Right cardiac atrium (tissue), 5 donors: ENCODE results near the gene POGZ. TPM values are rescaled to one million over a fixed set of nuclear protein-coding genes. Genes with fewer than 3 reads are reported as not detected.

Experiments
- ATAC-seq, 2 donors: fragments of 200-7000 bp; cut with Tn5 transposase; one replicate each; pipeline versions ENCODE4 v1.8.0 to v1.9.1; 2020; ENCODE audit warnings: moderate library complexity in 2 of 2, mild to moderate bottlenecking in 1 of 2
- DNase-seq, 3 donors: peaks; one replicate each; pipeline ENCODE4 v3.0.0-alpha.2; 2020
- H3K27ac ChIP-seq: one replicate; pipeline ENCODE4 v1.5.1; 2013; ENCODE audit warnings: mild to moderate bottlenecking, low read length, control low read depth, moderate library complexity
- H3K27me3 ChIP-seq: one replicate; pipeline ENCODE4 v1.6.1; 2013; ENCODE audit not compliant: control insufficient read depth, insufficient read depth
- H3K4me1 ChIP-seq: one replicate; pipeline ENCODE4 v1.6.1; 2013; ENCODE audit warnings: low read length; ENCODE audit not compliant: control insufficient read depth, insufficient read depth
- H3K4me3 ChIP-seq: one replicate; pipeline ENCODE4 v1.5.1; 2013; ENCODE audit warnings: low read length, control low read depth
- H3K9me3 ChIP-seq: one replicate; pipeline ENCODE4 v1.6.1; 2013; ENCODE audit warnings: low read length; ENCODE audit not compliant: control insufficient read depth
- WGBS: extraction: QIAGEN DNeasy Blood & Tissue Kit; methylation state at CpG from one replicate; pipeline ENCODE4 v1.1.7; 2013; 5-methylcytosine and 5-hydroxymethylcytosine counted together
- intact Hi-C, 4 donors: fragments of 100-400 bp; cut with DNase I; formaldehyde crosslinking; loops; one replicate each; pipeline versions ENCODE4 v1.11.0 to v1.14.0; 2022 to 2023
- polyA plus RNA-seq: library from polyadenylated mRNA; stranded (reverse); fragments of 200-250 nt; gene quantifications from one replicate; pipeline ENCODE4 v1.2.3, GENCODE V29; 2013
- total RNA-seq, 4 donors: library from RNA; stranded (reverse); fragmentation: NEBNext Ultra II Directional; extraction: Animal tissue kit (Norgen Biotek cat#: 25700); gene quantifications; one replicate each; pipeline ENCODE4 v1.2.1, GENCODE V29; 2021
- donor health status: healthy with polysubstance abuse.
- donor health status: DM: no; HTN: yes; CAD: no.
- donor health status: DM: no; HTN: no; CAD: no.
- donor health status: DM: no; HTN: yes; CAD: no; lungs with severe emphysema.
- donor health status: DM: yes; HTN: yes; CAD: no.

Gene POGZ
- total and polyA plus RNA-seq, 5 donors: 21.8 to 60.4 (median 50.8) TPM

- DNase-seq: no peak
- intact Hi-C loops: no loop called here
Observed at GRCh38 chr1:151361883-151362282, 97.4 kb downstream of the POGZ start.

GRCh38 chr1:151356696-151357095 lies 102.6 kb downstream of the POGZ start:
- intact Hi-C loops: no loop called here
- ATAC-seq (no peak), DNase-seq (no peak)
- Histone ChIP-seq H3K4me1 (no peaks in the 10 kb centered on the region), H3K4me3 (no peak overlapping the region), H3K27me3 (no peaks in the 10 kb centered on the region), H3K27ac (no peak overlapping the region), H3K9me3 (no peaks in the 10 kb centered on the region)
- WGBS: 49% methylated on average over 2 of the region's 2 CpGs

More at GRCh38 chr1:151361883-151362282, 97.4 kb downstream of the POGZ start:
- peaks cover 1% of the 10 kb centered on the region for H3K9me3 ChIP-seq
- H3K27me3 ChIP-seq: no peaks in the 10 kb centered on the region
- H3K27ac ChIP-seq: no peak overlapping the region
- H3K4me1 ChIP-seq: no peaks in the 10 kb centered on the region
- no peak overlapping the region for H3K4me3 ChIP-seq
- ATAC-seq: no peak

Other genes with a start within 250 kb of the POGZ start
- gene PSMD4, start 204.8 kb downstream of the POGZ start, total RNA-seq: 100 to 1,000 TPM; 134 to 163 (median 144) TPM
- 152 TPM for gene PSMD4, start 204.8 kb downstream of the POGZ start, polyA plus RNA-seq
- 10 to 100 TPM; 12.4 to 15.0 (median 13.2) TPM for gene ZNF687, start 177.2 kb downstream of the POGZ start, total RNA-seq
- gene ZNF687, start 177.2 kb downstream of the POGZ start, polyA plus RNA-seq: 8.6 TPM
- gene PI4KB, start 132.1 kb downstream of the POGZ start, total RNA-seq: 10 to 100 TPM; 45.5 to 62.0 (median 52.0) TPM
- gene PI4KB, start 132.1 kb downstream of the POGZ start, polyA plus RNA-seq: 31.0 TPM
- 10 to 100 TPM; 20.3 to 23.1 (median 21.6) TPM for gene RFX5, start 112.2 kb downstream of the POGZ start, total RNA-seq
- gene RFX5, start 112.2 kb downstream of the POGZ start, polyA plus RNA-seq: 13.7 TPM
- 10 to 100 TPM; 31.1 to 65.9 (median 58.5) TPM for gene SELENBP1, start 86.8 kb downstream of the POGZ start, total RNA-seq
- gene SELENBP1, start 86.8 kb downstream of the POGZ start, polyA plus RNA-seq: 48.5 TPM
- 100 to 1,000 TPM; 171 to 204 (median 188) TPM for gene PSMB4, start 59.9 kb downstream of the POGZ start, total RNA-seq
- 344 TPM for gene PSMB4, start 59.9 kb downstream of the POGZ start, polyA plus RNA-seq
- under 1 TPM; 0.32 to 0.77 (median 0.62) TPM for gene CGN, start 51.9 kb upstream of the POGZ start, total RNA-seq
- gene CGN, start 51.9 kb upstream of the POGZ start, polyA plus RNA-seq: 0.18 TPM
- gene TUFT1, start 80.8 kb upstream of the POGZ start, total RNA-seq: 1 to 10 TPM; 3.5 to 5.4 (median 4.5) TPM
- gene TUFT1, start 80.8 kb upstream of the POGZ start, polyA plus RNA-seq: 3.5 TPM
- 10 to 100 TPM; 34.1 to 36.5 (median 35.5) TPM for gene SNX27, start 152.6 kb upstream of the POGZ start, total RNA-seq
- gene SNX27, start 152.6 kb upstream of the POGZ start, polyA plus RNA-seq: 13.7 TPM